T-helper 2 cell treated with Interferon-gamma antibody and Interleukin-4, amounts not matched to agents 5 μg/mL and 100 μg/mL, for 36 hours (primary cell): ENCODE data around the gene ACBD6.

Experiments used
- DNase-seq: peaks from one replicate; pipeline ENCODE4 v3.0.0; 2021; ENCODE audit warnings: low spot score
- H3K27ac Mint-ChIP-seq: one replicate; pipeline ENCODE4 v1.8.0; 2021; ENCODE audit warnings: mild to moderate bottlenecking, mixed read lengths
- H3K27me3 Mint-ChIP-seq: one replicate; pipeline ENCODE4 v1.8.0; 2021; ENCODE audit warnings: low read depth, mixed read lengths
- H3K36me3 Mint-ChIP-seq: one replicate; pipeline ENCODE4 v1.8.0; 2021; ENCODE audit warnings: low read depth, mixed read lengths
- H3K4me1 Mint-ChIP-seq: one replicate; pipeline ENCODE4 v1.8.0; 2021; ENCODE audit warnings: low read depth, mixed read lengths
- H3K4me3 Mint-ChIP-seq: one replicate; pipeline ENCODE4 v1.8.0; 2022; ENCODE audit warnings: mild to moderate bottlenecking, moderate library complexity, mixed read lengths
- H3K9me3 Mint-ChIP-seq: one replicate; pipeline ENCODE4 v1.8.0; 2021; ENCODE audit warnings: mixed read lengths

Gene ACBD6

GRCh38 chr1:180241716-180242544, 260.4 kb downstream of the ACBD6 start:
- H3K4me3 Mint-ChIP-seq, result no peak overlapping the region
- no peaks in the 10 kb centered on the region for H3K36me3 Mint-ChIP-seq
- H3K9me3 Mint-ChIP-seq, result no peaks in the 10 kb centered on the region
- DNase-seq, result no peak
- no peaks in the 10 kb centered on the region for H3K4me1 Mint-ChIP-seq
- H3K27ac Mint-ChIP-seq, result no peak overlapping the region
- H3K27me3 Mint-ChIP-seq, result peaks cover 65% of the 10 kb centered on the region

DNA sequence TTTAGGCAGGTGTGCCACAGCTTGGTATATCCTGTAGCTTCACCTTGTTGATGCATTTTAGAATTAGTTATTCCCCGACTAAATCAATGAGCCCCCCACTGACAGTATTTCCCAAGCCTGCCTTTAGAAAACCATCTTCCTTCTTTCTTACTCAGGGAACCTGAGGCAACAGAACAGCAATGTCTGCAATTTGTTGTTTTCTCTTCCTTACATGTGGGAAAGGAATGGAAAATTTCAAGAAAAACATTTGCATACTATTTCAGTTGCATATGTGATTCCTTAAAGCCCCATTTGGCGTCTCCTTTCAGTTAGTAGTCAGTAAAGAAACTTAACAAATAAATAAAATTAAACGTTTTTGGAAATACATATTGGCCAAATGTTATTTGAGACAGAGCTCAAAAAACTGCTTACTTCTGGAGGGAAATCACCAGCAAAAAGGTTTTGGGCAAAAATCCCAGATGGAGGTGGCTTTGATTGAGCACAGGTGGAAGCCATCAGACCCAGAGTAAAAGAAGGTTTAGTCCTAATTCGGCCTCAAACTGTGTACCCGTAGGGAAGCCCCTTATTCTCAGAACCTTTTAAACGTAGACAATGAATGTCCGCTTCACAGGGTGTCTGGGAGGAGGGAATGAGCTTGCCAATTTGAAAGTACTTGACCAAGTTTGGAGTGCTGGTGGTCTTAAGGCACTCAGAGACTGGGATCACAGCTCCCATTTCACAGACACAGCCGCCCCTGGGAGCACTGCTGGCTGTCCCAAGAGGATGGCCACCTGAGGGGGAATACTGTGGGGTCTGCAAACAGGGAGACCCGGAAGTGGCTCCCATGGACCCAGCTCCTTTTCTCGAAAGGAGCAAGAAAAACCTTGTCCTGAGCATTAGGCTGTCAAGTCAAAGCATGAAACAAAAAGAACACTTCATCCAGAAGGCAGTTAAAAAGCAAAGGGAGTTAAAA, 263.0 kb downstream of the ACBD6 start:
- Mint-ChIP-seq H3K27me3 (peaks cover 86% of the 10 kb centered on the region), H3K27ac (no peak overlapping the region), H3K9me3 (no peaks in the 10 kb centered on the region), H3K36me3 (no peaks in the 10 kb centered on the region), H3K4me3 (no peak overlapping the region), H3K4me1 (no peaks in the 10 kb centered on the region)
- no peak for DNase-seq

DNA sequence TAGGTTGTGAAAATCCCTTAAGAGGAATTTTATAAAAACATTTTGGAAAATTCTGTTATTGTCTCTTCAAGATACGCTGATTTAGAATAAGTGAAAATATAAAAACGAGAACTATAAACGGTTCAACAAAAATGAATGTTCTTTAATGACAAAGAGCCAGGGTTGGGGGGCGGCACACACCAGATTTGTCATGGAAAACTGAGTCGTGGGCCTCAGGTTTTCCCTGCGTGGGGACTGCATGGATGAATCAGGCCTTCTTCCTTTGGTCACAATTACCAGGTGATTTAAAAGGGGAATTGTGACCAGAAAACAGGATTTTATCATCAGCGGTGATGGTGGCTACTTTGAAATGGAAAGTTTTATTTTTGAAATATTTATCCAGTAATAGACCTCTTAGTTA, 263.7 kb downstream of the ACBD6 start:
- DNase-seq, result no peak
- Mint-ChIP-seq H3K4me1 (no peaks in the 10 kb centered on the region), H3K27me3 (peaks cover 88% of the 10 kb centered on the region), H3K9me3 (no peaks in the 10 kb centered on the region), H3K27ac (no peak overlapping the region), H3K4me3 (no peak overlapping the region), H3K36me3 (no peaks in the 10 kb centered on the region)
